H1 (cell line): ENCODE measurements around the gene RAB43. TPM values are rescaled to one million over a fixed set of nuclear protein-coding genes. Genes with fewer than 3 reads are reported as not detected.

Source experiments
- CTCF ChIA-PET: fragments of 300-600 bp; sonication (Branson Sonifier 250); formaldehyde crosslinking; loops from one replicate; lab custom pipeline; 2021; ENCODE audit not compliant: partially characterized antibody; lab: Charles Lee
- POLR2A ChIA-PET: fragments of 300-600 bp; sonication (Branson Sonifier 250); formaldehyde crosslinking; loops from one replicate; lab custom pipeline; 2021; ENCODE audit warnings: inconsistent platforms; ENCODE audit not compliant: partially characterized antibody; lab: Charles Lee
- DNase-seq, 2 experiments: peaks; one replicate each; pipeline versions ENCODE4 v3.0.0 to v3.0.0-alpha.2; 2010 to 2022; ENCODE audit warnings: low spot score in 2 of 2, low read depth in 1 of 2, mixed read lengths in 1 of 2
- FAIRE-seq: peaks from 2 replicates; lab custom pipeline; 2011; peaks lifted over from hg19 to GRCh38; lab: Jason Lieb, UNC
- H2AFZ ChIP-seq: 2 replicates; pipeline ENCODE4 v1.8.1; 2012; ENCODE audit warnings: low read length, inconsistent platforms
- H2AK5ac ChIP-seq: 2 replicates; pipeline ENCODE4 v1.6.1; 2013; ENCODE audit warnings: low read depth, low read length
- H2BK120ac ChIP-seq: replicated peaks from 2 replicates; pipeline ENCODE3; 2013; ENCODE audit warnings: low read depth, low read length, inconsistent platforms
- H2BK12ac ChIP-seq: 2 replicates; pipeline ENCODE4 v1.6.1; 2013; ENCODE audit warnings: low read depth, low read length
- H2BK15ac ChIP-seq: 2 replicates; pipeline ENCODE4 v1.6.1; 2013; ENCODE audit warnings: low read length
- H2BK20ac ChIP-seq: 2 replicates; pipeline ENCODE4 v1.6.1; 2013; ENCODE audit warnings: low read length
- H2BK5ac ChIP-seq: 2 replicates; pipeline ENCODE4 v1.6.1; 2013; ENCODE audit warnings: low read depth, low read length
- H3K14ac ChIP-seq: 2 replicates; pipeline ENCODE4 v1.6.1; 2013; ENCODE audit warnings: inconsistent platforms; ENCODE audit not compliant: insufficient read length
- H3K18ac ChIP-seq: 2 replicates; pipeline ENCODE4 v1.6.1; 2013; ENCODE audit warnings: low read length; ENCODE audit errors: extremely low read depth
- H3K23ac ChIP-seq: 2 replicates; pipeline ENCODE4 v1.6.1; 2013; ENCODE audit warnings: inconsistent platforms; ENCODE audit not compliant: insufficient read length
- H3K23me2 ChIP-seq: 2 replicates; pipeline ENCODE4 v1.6.1; 2013; ENCODE audit warnings: low read depth, low read length
- H3K27ac ChIP-seq: 2 replicates; pipeline ENCODE4 v1.6.1; 2011; ENCODE audit warnings: low read depth, low read length, inconsistent platforms
- H3K27me3 ChIP-seq, 4 experiments: replicated peaks in 1 of 4; 1 replicate in 1 of 4; 2 replicates in 3 of 4; pipeline versions ENCODE4 v1.6.1 to v1.8.1; 2011 to 2013; ENCODE audit warnings: low read length in 3 of 4, mild to moderate bottlenecking in 3 of 4, inconsistent platforms in 2 of 4, mixed read lengths in 2 of 4, moderate library complexity in 1 of 4; ENCODE audit not compliant: control insufficient read depth in 3 of 4, insufficient read depth in 3 of 4; ENCODE audit errors: extremely low read depth in 1 of 4
- H3K36me3 ChIP-seq, 4 experiments: 2 replicates each; pipeline versions ENCODE4 v1.6.1 to v1.8.1; 2011 to 2013; ENCODE audit warnings: mild to moderate bottlenecking in 4 of 4, low read length in 3 of 4, moderate library complexity in 2 of 4, control low read depth in 1 of 4, inconsistent platforms in 1 of 4; ENCODE audit not compliant: insufficient read depth in 4 of 4, control insufficient read depth in 2 of 4
- H3K4ac ChIP-seq: replicated peaks from 2 replicates; pipeline ENCODE3; 2013; ENCODE audit warnings: low read length, low read depth, mixed read lengths, inconsistent platforms; ENCODE audit not compliant: insufficient read length
- H3K4me1 ChIP-seq, 4 experiments: replicated peaks in 1 of 4; 1 replicate in 1 of 4; 2 replicates in 3 of 4; pipeline versions ENCODE4 v1.6.1 to v1.8.1; 2011 to 2013; ENCODE audit warnings: low read length in 3 of 4, inconsistent platforms in 2 of 4, mixed read lengths in 1 of 4; ENCODE audit not compliant: insufficient read depth in 4 of 4, control insufficient read depth in 3 of 4
- H3K4me2 ChIP-seq, 2 experiments: 2 replicates each; pipeline versions ENCODE4 v1.6.1 to v1.8.1; 2011 to 2013; ENCODE audit warnings: low read depth in 2 of 2, low read length in 2 of 2, control low read depth in 1 of 2, inconsistent platforms in 1 of 2, mild to moderate bottlenecking in 1 of 2; ENCODE audit not compliant: insufficient read depth in 1 of 2
- H3K4me3 ChIP-seq, 4 experiments: fragments of 200-600, 300-600 bp in 1 of 4; sonication (generic), shearing (Covaris generic), sonication (Bioruptor Twin) in 1 of 4; 2 replicates each; pipeline versions ENCODE4 v1.5.1 to v1.8.1; 2011 to 2016; ENCODE audit warnings: low read length in 4 of 4, low read depth in 3 of 4, control low read depth in 2 of 4, inconsistent platforms in 2 of 4, mild to moderate bottlenecking in 2 of 4, mixed read lengths in 1 of 4, moderate library complexity in 1 of 4; ENCODE audit not compliant: insufficient read depth in 2 of 4; ENCODE audit errors: extremely low read depth in 1 of 4
- H3K56ac ChIP-seq: replicated peaks from 2 replicates; pipeline ENCODE3; 2013; ENCODE audit warnings: low read depth, mild to moderate bottlenecking, mixed read lengths, low read length, inconsistent platforms; ENCODE audit not compliant: insufficient read length
- H3K79me1 ChIP-seq: 2 replicates; pipeline ENCODE4 v1.6.1; 2013; ENCODE audit warnings: low read depth, low read length, control low read depth
- H3K79me2 ChIP-seq, 2 experiments: 2 replicates each; pipeline versions ENCODE4 v1.6.1 to v1.8.1; 2012 to 2013; ENCODE audit warnings: low read length in 2 of 2, mild to moderate bottlenecking in 2 of 2, inconsistent platforms in 1 of 2; ENCODE audit not compliant: insufficient read depth in 2 of 2, control insufficient read depth in 1 of 2
- H3K9ac ChIP-seq, 4 experiments: replicated peaks in 1 of 4; 1 replicate in 1 of 4; 2 replicates in 3 of 4; pipeline versions ENCODE4 v1.6.1 to v1.8.1; 2011 to 2013; ENCODE audit warnings: low read depth in 3 of 4, low read length in 3 of 4, control low read depth in 2 of 4, mild to moderate bottlenecking in 2 of 4, moderate library complexity in 2 of 4, inconsistent platforms in 1 of 4; ENCODE audit errors: extremely low read depth in 1 of 4
- H3K9me3 ChIP-seq, 2 experiments: 2 replicates each; pipeline versions ENCODE4 v1.6.1 to v1.8.1; 2012 to 2013; ENCODE audit warnings: mild to moderate bottlenecking in 2 of 2, moderate library complexity in 2 of 2, control low read depth in 1 of 2, inconsistent platforms in 1 of 2, low read depth in 1 of 2, low read length in 1 of 2, mixed read lengths in 1 of 2; ENCODE audit not compliant: insufficient read depth in 2 of 2
- H4K20me1 ChIP-seq, 2 experiments: replicated peaks in 1 of 2; 2 replicates each; pipeline versions ENCODE3 to v1.8.1; 2011 to 2013; ENCODE audit warnings: inconsistent platforms in 2 of 2, low read length in 2 of 2, mild to moderate bottlenecking in 1 of 2; ENCODE audit not compliant: insufficient read depth in 2 of 2, control insufficient read depth in 1 of 2
- H4K5ac ChIP-seq: 2 replicates; pipeline ENCODE4 v1.6.1; 2013; ENCODE audit warnings: low read length, low read depth, mixed read lengths, inconsistent platforms; ENCODE audit not compliant: insufficient read length
- H4K8ac ChIP-seq: 2 replicates; pipeline ENCODE4 v1.8.0; 2013; ENCODE audit warnings: mild to moderate bottlenecking, moderate library complexity, low read length, inconsistent platforms; ENCODE audit not compliant: insufficient read depth; ENCODE audit errors: extremely low read depth
- H4K91ac ChIP-seq: replicated peaks from 2 replicates; pipeline ENCODE3; 2013; ENCODE audit warnings: low read length, mixed read lengths, inconsistent platforms; ENCODE audit not compliant: insufficient read length
- BCL11A ChIP-seq, 2 experiments: IDR thresholded peaks; one replicate each; pipeline ENCODE4 v1.6.1; 2011; ENCODE audit warnings: low read depth in 2 of 2, low read length in 2 of 2, mild to moderate bottlenecking in 2 of 2
- E2F6 ChIP-seq: IDR thresholded peaks from 2 replicates; pipeline ENCODE4 v1.6.1; 2012; ENCODE audit warnings: inconsistent platforms
- EGR1 ChIP-seq: IDR thresholded peaks from 2 replicates; pipeline ENCODE4 v1.6.1; 2011; ENCODE audit warnings: low read depth, low read length, borderline replicate concordance
- FOSL1 ChIP-seq: IDR thresholded peaks from 2 replicates; pipeline ENCODE4 v1.6.1; 2011; ENCODE audit warnings: mild to moderate bottlenecking, low read depth, low read length, moderate library complexity; ENCODE audit not compliant: insufficient read depth
- NANOG ChIP-seq: IDR thresholded peaks from 2 replicates; pipeline ENCODE4 v1.6.1; 2011; ENCODE audit warnings: low read length, low read depth, mild to moderate bottlenecking, inconsistent platforms; ENCODE audit not compliant: insufficient read depth, poor library complexity, severe bottlenecking
- POLR2A ChIP-seq, 2 experiments: IDR thresholded peaks; 1 replicate in 1 of 2; 2 replicates in 1 of 2; pipeline ENCODE4 v1.6.1; 2011; ENCODE audit warnings: low read depth in 2 of 2, low read length in 2 of 2, mild to moderate bottlenecking in 2 of 2; ENCODE audit errors: control extremely low read depth in 1 of 2
- POLR2AphosphoS5 ChIP-seq: IDR thresholded peaks from 2 replicates; pipeline ENCODE4 v1.6.1; 2011; ENCODE audit warnings: low read depth, low read length
- RAD21 ChIP-seq, 2 experiments: IDR thresholded peaks in 1 of 2; conservative IDR thresholded peaks in 1 of 2; 2 replicates each; pipeline ENCODE4 v1.6.1; 2011; ENCODE audit warnings: low read depth in 2 of 2, low read length in 2 of 2, improper control_type of control experiment in 1 of 2, inconsistent platforms in 1 of 2, mild to moderate bottlenecking in 1 of 2, moderate library complexity in 1 of 2
- SP2 ChIP-seq: IDR thresholded peaks from 2 replicates; pipeline ENCODE4 v1.6.1; 2012; ENCODE audit warnings: mild to moderate bottlenecking, low read length, inconsistent platforms
- SP4 ChIP-seq: IDR thresholded peaks from 2 replicates; pipeline ENCODE4 v1.6.1; 2012; ENCODE audit warnings: low read length, inconsistent platforms
- ZNF274 ChIP-seq: IDR thresholded peaks from 2 replicates; pipeline ENCODE4 v1.7.0; 2012; ENCODE audit warnings: low read length, borderline replicate concordance; ENCODE audit errors: extremely low read depth
- WGBS, 2 experiments: shearing (Covaris generic) in 1 of 2; methylation state at CpG; one replicate each; pipeline versions ENCODE4 v1.1.6 to v1.1.7; 2013 to 2015; ENCODE audit warnings: low lambda C conversion rate in 2 of 2, mixed read lengths in 2 of 2, inconsistent platforms in 1 of 2, low coverage in 1 of 2, missing lambda C conversion rate in 1 of 2; ENCODE audit not compliant: insufficient replicate concordance in 2 of 2, insufficient coverage in 1 of 2, insufficient read length in 1 of 2; ENCODE audit errors: extremely low coverage in 1 of 2, missing lambda C conversion rate in 1 of 2; 5-methylcytosine and 5-hydroxymethylcytosine counted together
- polyA plus RNA-seq, 7 experiments: library from polyadenylated mRNA; depleted of rRNA in 3 of 7; stranded (reverse) in 5 of 7; unstranded in 2 of 7; fragments of >200 nt in 5 of 7; fragments of 200-250 nt in 2 of 7; gene quantifications; 1 replicate in 5 of 7; 2 replicates in 1 of 7; 4 replicates in 1 of 7; pipeline versions ENCODE4 v1.2.1 to v1.2.3, GENCODE V29; 2011 to 2013; ENCODE audit warnings: missing spikeins in 2 of 7, mixed read lengths in 2 of 7
- total RNA-seq: library from RNA; stranded (reverse); fragmentation: NEBNext Ultra II Directional; extraction: Animal tissue kit (Norgen Biotek cat#: 25700); gene quantifications from 2 replicates; pipeline ENCODE4 v1.2.1, GENCODE V29; 2021

The RAB43 gene
- total and polyA plus RNA-seq, 2 of the 8 experiments (the other 6 are each of a cell fraction or from before 2014, with no cell fraction given): 13.1 to 19.4 TPM

- WGBS, 2 experiments: 92% methylated on average over 16 of the region's 16 CpGs; no CpG with 5 or more reads in 1 of the 2 experiments
- Histone ChIP-seq H4K5ac (no peak overlapping the region), H2AK5ac (no peak overlapping the region), H3K23me2 (no peaks in the 10 kb centered on the region), H3K9ac (no peak overlapping the region), H3K4ac (no peak overlapping the region), H3K56ac (no peak overlapping the region), H2AFZ (no peak overlapping the region), H2BK120ac (no peak overlapping the region), H3K4me1 (no peaks in the 10 kb centered on the region), H2BK12ac (no peak overlapping the region), H4K20me1 (peaks cover 0 to 6% of the 10 kb centered on the region in 2 experiments), H3K27ac (no peak overlapping the region), H2BK5ac (no peak overlapping the region), H4K91ac (no peak overlapping the region), H3K4me2 (no peak overlapping the region), H2BK20ac (no peak overlapping the region), H3K79me2 (no peaks in the 10 kb centered on the region), H3K23ac (no peak overlapping the region), H3K9me3 (no peaks in the 10 kb centered on the region), H3K36me3 (peaks cover 4 to 23% (median 21%) of the 10 kb centered on the region in 4 experiments; a peak in 7 of 8 replicates), H4K8ac (no peak overlapping the region), H2BK15ac (no peak overlapping the region), H3K14ac (no peak overlapping the region)
- POLR2A ChIA-PET: interaction anchor here (1.4 to 1.8 kb wide), 2 partner anchors 34 to 38 kb away, joined by 6 read pairs; no protein-coding TSS in a partner anchor
- CTCF ChIA-PET: interaction anchor here (0.6 to 1.6 kb wide), 3 partner anchors 16 to 158 kb away, joined by 3 to 4 read pairs (median 3); no protein-coding TSS in a partner anchor
- no peak for DNase-seq
- no peak for TF ChIP-seq POLR2AphosphoS5
- no peak for TF ChIP-seq ZNF274
- TF ChIP-seq SP2: no peak
- no peak for TF ChIP-seq SP4
- no peak for TF ChIP-seq BCL11A (IDR thresholded peaks at IDR 0.05; ENCODE audit: low read depth in 2 of 2, low read length in 2 of 2)
- no peak for TF ChIP-seq EGR1
- no peak for TF ChIP-seq RAD21 (IDR thresholded peaks at IDR 0.05 in 1 of 2, conservative IDR thresholded peaks at IDR 0.05 in 1 of 2; ENCODE audit: low read depth in 2 of 2, low read length in 2 of 2)
- TF ChIP-seq E2F6: no peak
- no peak for TF ChIP-seq NANOG
- no peak for TF ChIP-seq FOSL1
- no peak for TF ChIP-seq POLR2A (IDR thresholded peaks at IDR 0.05; ENCODE audit: control extremely low read depth in 1 of 2, low read depth in 2 of 2, low read length in 2 of 2)
- TF ChIP-seq, all 59 proteins: peak for 0
- H3K27me3 ChIP-seq: no peaks in the 10 kb centered on the region
- no peak overlapping the region for H3K18ac ChIP-seq
- FAIRE-seq: no peak
- H3K79me1 ChIP-seq: no peaks in the 10 kb centered on the region
- H3K4me3 ChIP-seq: no peak overlapping the region
Measured at GRCh38 chr3:129128357-129129155, 7.0 kb upstream of the RAB43 start.
